HEK293 (cell line): Measurements from ENCODE around the gene CC2D2A.

Source experiments
- CTCF ChIA-PET: fragments of 350-600 bp; formaldehyde crosslinking; extraction: SDS; loops from one replicate; lab custom pipeline; 2021; ENCODE audit warnings: antibody characterized with exemption; lab: Yijun Ruan, JAX
- POLR2A ChIA-PET: fragments of 300-600 bp; formaldehyde crosslinking; extraction: SDS; loops from one replicate; lab custom pipeline; 2020; ENCODE audit warnings: antibody characterized with exemption, inconsistent platforms; lab: Yijun Ruan, JAX
- H3K27ac ChIP-seq: fragments of 200-500 bp; sonication (Bioruptor generic); 2 replicates; pipeline ENCODE4 v1.5.1; 2014; ENCODE audit warnings: low read depth, low read length, control low read depth, inconsistent platforms; ENCODE audit errors: extremely low read depth
- H3K36me3 ChIP-seq, 2 experiments: fragments of 200-500 bp in 1 of 2; sonication (Bioruptor generic) in 1 of 2; 1 replicate in 1 of 2; 2 replicates in 1 of 2; pipeline ENCODE4 v1.5.1; 2014 to 2017; ENCODE audit warnings: inconsistent platforms in 2 of 2, low read length in 2 of 2; ENCODE audit not compliant: control insufficient read depth in 2 of 2, insufficient read depth in 1 of 2
- H3K4me1 ChIP-seq: fragments of 200-500 bp; sonication (Bioruptor generic); 2 replicates; pipeline ENCODE4 v1.5.1; 2014; ENCODE audit warnings: mild to moderate bottlenecking, low read length, inconsistent platforms; ENCODE audit not compliant: control insufficient read depth, insufficient read depth
- H3K4me3 ChIP-seq: 2 replicates; pipeline ENCODE4 v1.5.1; 2011; ENCODE audit warnings: low read depth, mild to moderate bottlenecking, control low read depth, low read length, moderate library complexity
- H3K9me3 ChIP-seq: fragments of 200-500 bp; sonication (Bioruptor generic); 2 replicates; pipeline ENCODE4 v1.5.1; 2014; ENCODE audit warnings: low read depth, low read length, inconsistent platforms; ENCODE audit not compliant: control insufficient read depth, insufficient read depth
- IKZF3 ChIP-seq: fragments of 450-650 bp; IDR thresholded peaks from 2 replicates; pipeline ENCODE4 v1.5.0; 2018; ENCODE audit warnings: missing biosample characterization, mild to moderate bottlenecking, missing genetic modification characterization, moderate library complexity
- PRDM10 ChIP-seq: fragments of 450-650 bp; formaldehyde crosslinking; IDR thresholded peaks from 2 replicates; pipeline ENCODE4 v1.5.1; 2016; ENCODE audit warnings: missing biosample characterization, missing genetic modification characterization
- SALL2 ChIP-seq: fragments of 450-650 bp; formaldehyde crosslinking; IDR thresholded peaks from 2 replicates; pipeline ENCODE4 v1.5.0; 2017; ENCODE audit warnings: missing biosample characterization, mild to moderate bottlenecking, missing genetic modification characterization, borderline replicate concordance
- SP7 ChIP-seq: fragments of 450-650 bp; formaldehyde crosslinking; IDR thresholded peaks from 2 replicates; pipeline ENCODE4 v1.5.1; 2016; ENCODE audit warnings: missing biosample characterization, missing genetic modification characterization
- YY1 ChIP-seq: fragments of 450-650 bp; formaldehyde crosslinking; IDR thresholded peaks from 2 replicates; pipeline ENCODE4 v1.5.1; 2018; ENCODE audit warnings: missing biosample characterization, missing genetic modification characterization
- ZBTB21 ChIP-seq: fragments of 450-650 bp; formaldehyde crosslinking; IDR thresholded peaks from 2 replicates; pipeline ENCODE4 v1.5.1; 2017; ENCODE audit warnings: missing biosample characterization, missing genetic modification characterization
- ZBTB48 ChIP-seq: fragments of 450-650 bp; formaldehyde crosslinking; IDR thresholded peaks from 2 replicates; pipeline ENCODE4 v1.5.1; 2016; ENCODE audit warnings: missing biosample characterization, missing genetic modification characterization
- ZBTB7A ChIP-seq: fragments of 450-650 bp; formaldehyde crosslinking; IDR thresholded peaks from 2 replicates; pipeline ENCODE4 v1.5.1; 2016; ENCODE audit warnings: low read depth, missing biosample characterization, missing genetic modification characterization
- ZFHX2 ChIP-seq: fragments of 450-650 bp; formaldehyde crosslinking; conservative IDR thresholded peaks from 2 replicates; pipeline ENCODE4 v1.5.1; 2016; ENCODE audit warnings: missing biosample characterization, missing genetic modification characterization
- ZNF16 ChIP-seq: fragments of 450-650 bp; formaldehyde crosslinking; IDR thresholded peaks from 2 replicates; pipeline ENCODE4 v1.5.1; 2016; ENCODE audit warnings: low read depth, missing biosample characterization, missing genetic modification characterization
- ZNF404 ChIP-seq: fragments of 450-650 bp; formaldehyde crosslinking; IDR thresholded peaks from 2 replicates; pipeline ENCODE4 v1.5.1; 2017; ENCODE audit warnings: missing biosample characterization, missing genetic modification characterization
- ZNF513 ChIP-seq: fragments of 450-650 bp; IDR thresholded peaks from 2 replicates; pipeline ENCODE4 v1.5.1; 2018; ENCODE audit warnings: missing biosample characterization, missing genetic modification characterization
- ZNF544 ChIP-seq: fragments of 450-650 bp; formaldehyde crosslinking; IDR thresholded peaks from 2 replicates; pipeline ENCODE4 v1.5.0; 2017; ENCODE audit warnings: missing biosample characterization, missing genetic modification characterization
- ZNF549 ChIP-seq: fragments of 450-650 bp; IDR thresholded peaks from 2 replicates; pipeline ENCODE4 v1.5.1; 2018; ENCODE audit warnings: missing biosample characterization, missing genetic modification characterization, mild to moderate bottlenecking, inconsistent platforms, moderate library complexity
- ZNF558 ChIP-seq: fragments of 450-650 bp; formaldehyde crosslinking; IDR thresholded peaks from 2 replicates; pipeline ENCODE4 v1.5.1; 2016; ENCODE audit warnings: missing biosample characterization, missing genetic modification characterization
- ZNF600 ChIP-seq: fragments of 450-650 bp; formaldehyde crosslinking; IDR thresholded peaks from 2 replicates; pipeline ENCODE4 v1.5.1; 2016; ENCODE audit warnings: missing biosample characterization, missing genetic modification characterization
- ZNF664 ChIP-seq: fragments of 450-650 bp; formaldehyde crosslinking; IDR thresholded peaks from 2 replicates; pipeline ENCODE4 v1.5.1; 2016; ENCODE audit warnings: missing biosample characterization, missing genetic modification characterization
- ZNF701 ChIP-seq: fragments of 450-650 bp; formaldehyde crosslinking; IDR thresholded peaks from 2 replicates; pipeline ENCODE4 v1.5.1; 2016; ENCODE audit warnings: missing biosample characterization, missing genetic modification characterization
- ZNF707 ChIP-seq: fragments of 450-650 bp; formaldehyde crosslinking; IDR thresholded peaks from 2 replicates; pipeline ENCODE4 v1.5.1; 2016; ENCODE audit warnings: missing biosample characterization, missing genetic modification characterization
- ZNF76 ChIP-seq: fragments of 450-650 bp; formaldehyde crosslinking; IDR thresholded peaks from 2 replicates; pipeline ENCODE4; 2016; ENCODE audit warnings: low read depth, missing biosample characterization, missing genetic modification characterization, borderline replicate concordance
- ZSCAN18 ChIP-seq: fragments of 450-650 bp; formaldehyde crosslinking; IDR thresholded peaks from 2 replicates; pipeline ENCODE4 v1.5.1; 2016; ENCODE audit warnings: missing biosample characterization, missing genetic modification characterization

CC2D2A gene

GRCh38 chr4:15598644-15599043 is 129.0 kb downstream of the CC2D2A start (continued):
- TF ChIP-seq SP7 (tag by site-specific recombination), result no peak

- Histone ChIP-seq H3K36me3 (peaks cover 0 to 27% of the 10 kb centered on the region in 2 experiments; a peak in 1 of 3 replicates), H3K4me1 (no peaks in the 10 kb centered on the region), H3K4me3 (no peak overlapping the region), H3K9me3 (no peaks in the 10 kb centered on the region), H3K27ac (no peak overlapping the region)
- POLR2A ChIA-PET, result no interaction called here
- no peak for TF ChIP-seq SALL2 (tag by site-specific recombination)
- CTCF ChIA-PET, result no interaction called here
Measured at GRCh38 chr4:15600176-15600575, 130.5 kb downstream of the CC2D2A start.

- ChIA-PET POLR2A (no interaction called here), CTCF (no interaction called here)
- no peak overlapping the region for H3K27ac ChIP-seq
- H3K9me3 ChIP-seq, result no peaks in the 10 kb centered on the region
- H3K4me1 ChIP-seq, result no peaks in the 10 kb centered on the region
- no peak overlapping the region for H3K4me3 ChIP-seq
- no peak for TF ChIP-seq ZBTB21 (tag by site-specific recombination)
- no peak for TF ChIP-seq ZBTB48 (tag by site-specific recombination)
- no peak for TF ChIP-seq ZNF549 (tag by site-specific recombination)
- TF ChIP-seq ZNF544 (tag by site-specific recombination), result no peak
- no peak for TF ChIP-seq YY1 (tag by site-specific recombination)
- no peak for TF ChIP-seq ZFHX2 (tag by site-specific recombination)
- TF ChIP-seq ZNF707 (tag by site-specific recombination), result no peak
- TF ChIP-seq ZNF558, result no peak
- no peak for TF ChIP-seq ZNF513 (tag by site-specific recombination)
- no peak for TF ChIP-seq ZNF701 (tag by site-specific recombination)
- no peak for TF ChIP-seq IKZF3 (tag by site-specific recombination)
- TF ChIP-seq ZNF16, result no peak
- TF ChIP-seq PRDM10 (tag by site-specific recombination), result no peak
- TF ChIP-seq ZNF76 (tag by site-specific recombination), result no peak
- TF ChIP-seq ZBTB7A, result no peak
- TF ChIP-seq ZNF600 (tag by site-specific recombination), result no peak
- TF ChIP-seq ZNF664 (tag by site-specific recombination), result no peak
- no peak for TF ChIP-seq ZSCAN18
- TF ChIP-seq ZNF404 (tag by site-specific recombination), result no peak
- peaks cover 0 to 33% of the 10 kb centered on the region in 2 experiments; a peak in 1 of 3 replicates for H3K36me3 ChIP-seq
Measured at GRCh38 chr4:15601862-15602261, 132.2 kb downstream of the CC2D2A start.
